ENCODE data around the gene FGD5.

FGD5 gene

DNA sequence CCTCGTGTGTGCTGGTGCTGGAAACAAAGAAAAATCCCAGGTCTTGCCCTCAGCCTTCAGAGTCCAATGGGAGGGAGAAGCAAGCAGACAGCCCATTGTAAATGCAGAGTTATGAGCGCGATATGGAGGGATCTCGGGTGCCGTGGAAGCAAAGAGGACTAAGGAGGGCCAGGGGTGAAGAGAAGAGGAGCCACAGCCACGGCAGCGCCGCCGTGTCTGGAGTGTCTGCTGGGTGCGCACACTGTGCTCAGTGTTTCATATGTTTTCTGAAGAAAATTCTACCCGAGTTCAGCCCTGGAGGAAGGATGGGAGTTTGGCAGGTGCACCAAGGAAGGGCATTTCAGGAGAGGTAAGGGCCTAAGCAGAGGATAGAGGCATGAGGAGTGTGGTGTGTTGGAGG, 92.9 kb downstream of the FGD5 start:
- Histone ChIP-seq H3K9me3 (ENCODE audit: control insufficient read depth, low read length) (no peaks in the 10 kb centered on the region), H3K27me3 (ENCODE audit: control insufficient read depth, insufficient read depth, low read length) (no peaks in the 10 kb centered on the region), H3K4me3 (ENCODE audit: low read length) (no peak overlapping the region), H3K4me1 (ENCODE audit: control insufficient read depth, insufficient read depth, low read length) (peaks cover 16% of the 10 kb centered on the region), H3K9ac (ENCODE audit: low read length) (no peak overlapping the region), H3K36me3 (ENCODE audit: control insufficient read depth, insufficient read depth, low read length) (no peaks in the 10 kb centered on the region)

DNA sequence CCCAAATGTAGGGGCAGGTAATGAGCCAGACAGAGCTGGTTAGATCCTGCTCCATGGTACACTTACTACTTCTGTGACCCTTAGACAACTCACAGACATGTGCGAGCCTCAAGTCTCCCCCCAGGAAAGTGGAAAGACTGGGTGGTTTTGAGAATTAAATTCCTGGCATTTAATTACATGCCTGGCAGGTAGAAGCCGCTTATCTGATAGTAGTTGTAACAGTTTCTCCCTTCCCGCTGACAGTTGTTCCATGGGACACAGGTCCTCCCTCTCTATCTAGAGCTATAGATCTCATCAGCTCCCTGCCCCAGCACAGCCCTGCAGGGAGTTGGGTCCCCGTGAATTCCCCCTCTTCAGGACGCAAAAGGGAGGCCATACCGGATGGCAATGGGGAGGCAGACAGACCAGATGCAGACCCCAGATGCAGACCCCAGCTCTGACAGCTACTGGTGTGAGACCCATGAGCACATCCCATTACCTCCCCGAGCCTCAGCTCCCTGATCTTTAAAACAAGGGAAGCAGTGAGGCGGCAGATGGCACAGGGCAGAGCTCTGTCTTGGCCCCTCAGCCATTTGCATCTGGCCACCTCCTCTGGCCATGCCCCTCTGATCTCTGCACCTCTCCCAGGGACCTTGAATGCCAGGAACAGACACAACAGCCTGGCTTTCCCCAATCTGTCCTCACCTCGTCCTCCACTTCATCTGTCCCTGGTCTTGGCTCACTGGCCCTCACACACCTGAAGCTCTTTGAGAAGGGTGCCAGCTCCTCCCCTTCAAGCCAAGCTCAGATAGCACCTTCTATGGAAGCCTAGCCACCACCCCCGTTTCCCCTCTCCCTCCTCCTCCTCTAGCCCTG, 94.5 kb downstream of the FGD5 start:
- Histone ChIP-seq H3K9ac (ENCODE audit: low read length) (no peak overlapping the region), H3K27me3 (ENCODE audit: control insufficient read depth, insufficient read depth, low read length) (no peaks in the 10 kb centered on the region), H3K4me3 (ENCODE audit: low read length) (no peak overlapping the region), H3K9me3 (ENCODE audit: control insufficient read depth, low read length) (no peaks in the 10 kb centered on the region), H3K36me3 (ENCODE audit: control insufficient read depth, insufficient read depth, low read length) (no peaks in the 10 kb centered on the region), H3K4me1 (ENCODE audit: control insufficient read depth, insufficient read depth, low read length) (no peaks in the 10 kb centered on the region)

DNA sequence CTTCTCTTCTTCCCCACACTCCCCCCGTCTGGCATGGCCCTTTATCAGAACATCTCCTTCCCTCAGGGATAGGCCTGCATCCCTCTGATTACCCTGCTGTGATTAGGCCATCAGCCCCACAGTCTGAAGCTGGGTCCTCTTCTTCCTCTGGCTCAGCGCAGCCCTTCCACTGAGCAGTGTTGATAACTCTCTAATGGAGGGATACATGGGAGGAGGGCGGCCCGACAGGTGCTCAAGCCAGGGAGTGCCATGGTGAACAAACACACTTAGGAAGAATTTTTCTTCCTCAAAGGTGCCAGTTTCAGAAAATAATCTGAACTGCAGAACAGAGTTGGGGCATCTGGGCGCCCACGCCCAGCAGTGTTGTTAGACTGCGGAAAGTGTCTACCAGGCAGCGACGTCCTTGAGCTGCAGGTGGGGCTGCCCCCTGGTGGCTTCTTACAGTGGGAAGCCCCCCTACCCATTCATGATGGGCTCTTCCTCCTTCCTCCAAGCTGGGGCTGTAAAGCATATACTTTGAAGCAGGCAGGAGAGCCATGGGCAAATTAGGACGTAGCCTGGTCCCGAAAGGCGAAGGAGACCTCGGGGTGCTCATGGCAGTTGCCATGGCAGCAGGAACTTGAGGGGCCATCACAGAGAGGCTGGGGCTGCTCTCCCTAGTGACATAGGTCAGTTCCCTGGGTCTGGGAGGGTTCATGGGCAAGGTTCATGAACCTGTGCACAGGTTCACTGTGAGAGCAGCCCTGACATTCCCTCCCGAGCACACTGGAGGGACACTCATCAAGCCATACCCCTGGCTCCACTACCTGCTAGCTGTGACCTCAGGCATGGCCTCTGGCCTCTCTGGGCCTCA, 95.4 kb downstream of the FGD5 start:
- Histone ChIP-seq H3K9me3 (ENCODE audit: control insufficient read depth, low read length) (no peaks in the 10 kb centered on the region), H3K27me3 (ENCODE audit: control insufficient read depth, insufficient read depth, low read length) (no peaks in the 10 kb centered on the region), H3K4me1 (ENCODE audit: control insufficient read depth, insufficient read depth, low read length) (no peaks in the 10 kb centered on the region), H3K9ac (ENCODE audit: low read length) (no peak overlapping the region), H3K36me3 (ENCODE audit: control insufficient read depth, insufficient read depth, low read length) (no peaks in the 10 kb centered on the region), H3K4me3 (ENCODE audit: low read length) (no peak overlapping the region)

DNA sequence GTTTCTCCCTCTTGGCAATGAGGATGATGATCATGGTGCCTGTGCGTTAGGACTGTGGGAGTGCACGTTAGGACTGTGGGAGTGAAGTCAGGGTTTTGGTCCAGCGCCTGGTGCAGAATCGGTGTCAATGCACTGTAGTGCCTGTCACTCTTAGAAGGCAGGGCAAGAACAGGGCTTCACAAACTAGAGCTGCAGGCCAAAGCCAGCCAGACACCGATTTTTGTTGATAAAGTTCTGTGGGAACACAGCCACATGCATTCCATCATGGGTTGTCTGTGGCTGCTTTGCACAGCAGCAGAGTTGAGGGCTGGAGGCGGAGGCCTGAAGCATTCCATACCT, 96.0 kb downstream of the FGD5 start:
- Histone ChIP-seq H3K4me3 (ENCODE audit: low read length) (no peak overlapping the region), H3K9me3 (ENCODE audit: control insufficient read depth, low read length) (no peaks in the 10 kb centered on the region), H3K36me3 (ENCODE audit: control insufficient read depth, insufficient read depth, low read length) (no peaks in the 10 kb centered on the region), H3K9ac (ENCODE audit: low read length) (no peak overlapping the region), H3K27me3 (ENCODE audit: control insufficient read depth, insufficient read depth, low read length) (no peaks in the 10 kb centered on the region), H3K4me1 (ENCODE audit: control insufficient read depth, insufficient read depth, low read length) (no peaks in the 10 kb centered on the region)

DNA sequence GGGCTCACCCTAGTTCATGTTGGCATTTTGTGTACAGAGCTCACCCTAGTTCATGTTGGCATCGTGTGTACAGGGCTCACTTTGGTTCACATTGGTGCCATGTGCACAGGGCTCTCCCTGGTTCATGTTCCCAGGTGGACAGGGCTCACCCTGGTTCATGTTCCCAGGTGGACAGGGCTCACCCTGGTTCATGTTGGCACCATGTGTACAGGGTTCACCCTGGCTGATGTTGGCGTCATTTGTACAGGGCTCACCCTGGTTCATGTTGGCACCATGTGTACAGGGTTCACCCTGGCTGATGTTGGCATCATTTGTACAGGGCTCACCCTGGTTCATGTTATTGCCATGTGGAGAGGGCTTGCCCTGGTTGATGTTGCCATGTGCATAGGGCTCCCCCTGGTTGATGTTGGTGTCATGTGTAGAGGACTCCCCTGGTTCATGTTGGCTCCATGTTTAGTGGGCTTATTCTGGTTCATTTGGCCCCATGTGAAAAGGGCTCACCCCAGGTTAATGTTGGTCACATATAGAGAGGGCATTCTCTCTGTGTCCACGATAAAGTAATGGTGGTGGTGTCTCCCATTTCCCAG, 97.0 kb downstream of the FGD5 start:
- H3K9ac ChIP-seq (ENCODE audit: low read length), result no peak overlapping the region
- no peaks in the 10 kb centered on the region for H3K27me3 ChIP-seq (ENCODE audit: control insufficient read depth, insufficient read depth, low read length)
- no peaks in the 10 kb centered on the region for H3K4me1 ChIP-seq (ENCODE audit: control insufficient read depth, insufficient read depth, low read length)
- H3K36me3 ChIP-seq (ENCODE audit: control insufficient read depth, insufficient read depth, low read length), result no peaks in the 10 kb centered on the region
- no peak overlapping the region for H3K4me3 ChIP-seq (ENCODE audit: low read length)
- H3K9me3 ChIP-seq (ENCODE audit: control insufficient read depth, low read length), result no peaks in the 10 kb centered on the region

DNA sequence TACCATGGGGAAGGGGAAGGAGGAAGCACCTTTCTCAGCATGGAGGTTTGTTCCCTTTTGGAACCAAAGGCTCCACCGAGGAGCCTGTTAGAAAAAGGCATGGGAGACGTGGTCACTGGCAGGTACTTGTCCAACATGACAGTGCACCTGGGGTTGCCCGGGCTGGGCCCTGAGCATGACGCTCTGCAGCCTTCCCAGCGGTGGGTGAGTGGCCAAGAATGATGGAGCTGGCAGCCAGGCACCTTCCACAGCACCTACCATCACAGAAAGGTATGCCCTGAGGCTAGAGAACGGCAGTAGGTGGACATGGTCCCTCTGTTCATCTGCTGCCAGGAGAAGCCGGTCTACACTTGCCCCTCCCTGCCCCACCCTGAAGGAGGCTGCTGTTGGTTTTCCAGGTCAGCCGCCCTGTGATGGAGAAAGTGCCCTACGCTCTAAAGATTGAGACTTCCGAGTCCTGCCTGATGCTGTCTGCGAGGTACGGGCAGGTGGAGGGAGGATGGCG, 99.6 kb downstream of the FGD5 start:
- Histone ChIP-seq H3K4me1 (ENCODE audit: control insufficient read depth, insufficient read depth, low read length) (no peaks in the 10 kb centered on the region), H3K27me3 (ENCODE audit: control insufficient read depth, insufficient read depth, low read length) (no peaks in the 10 kb centered on the region), H3K36me3 (ENCODE audit: control insufficient read depth, insufficient read depth, low read length) (no peaks in the 10 kb centered on the region), H3K4me3 (ENCODE audit: low read length) (no peak overlapping the region), H3K9me3 (ENCODE audit: control insufficient read depth, low read length) (no peaks in the 10 kb centered on the region), H3K9ac (ENCODE audit: low read length) (no peak overlapping the region)

DNA sequence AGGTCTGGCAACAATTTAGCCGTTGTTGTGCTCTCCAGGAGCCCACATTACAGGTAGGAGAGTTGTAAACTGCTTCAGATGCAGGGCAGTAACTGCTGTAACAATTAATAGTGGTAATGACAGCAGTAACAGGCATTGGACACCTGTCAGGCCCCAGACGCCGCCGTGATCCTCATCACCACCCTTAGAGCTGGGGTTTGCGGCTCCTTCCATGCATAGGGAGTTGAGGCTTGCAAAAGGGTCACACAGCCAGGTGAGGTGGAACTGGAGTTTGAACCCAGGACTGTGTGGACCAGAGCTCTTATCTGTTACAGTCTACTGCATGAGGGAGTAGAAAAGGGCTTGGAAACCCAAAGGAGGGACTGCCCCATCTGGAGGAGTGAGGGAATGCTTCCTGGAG, 101.8 kb downstream of the FGD5 start:
- Histone ChIP-seq H3K27me3 (ENCODE audit: control insufficient read depth, insufficient read depth, low read length) (no peaks in the 10 kb centered on the region), H3K4me1 (ENCODE audit: control insufficient read depth, insufficient read depth, low read length) (no peaks in the 10 kb centered on the region), H3K9me3 (ENCODE audit: control insufficient read depth, low read length) (no peaks in the 10 kb centered on the region), H3K9ac (ENCODE audit: low read length) (no peak overlapping the region), H3K4me3 (ENCODE audit: low read length) (no peak overlapping the region), H3K36me3 (ENCODE audit: control insufficient read depth, insufficient read depth, low read length) (no peaks in the 10 kb centered on the region)

DNA sequence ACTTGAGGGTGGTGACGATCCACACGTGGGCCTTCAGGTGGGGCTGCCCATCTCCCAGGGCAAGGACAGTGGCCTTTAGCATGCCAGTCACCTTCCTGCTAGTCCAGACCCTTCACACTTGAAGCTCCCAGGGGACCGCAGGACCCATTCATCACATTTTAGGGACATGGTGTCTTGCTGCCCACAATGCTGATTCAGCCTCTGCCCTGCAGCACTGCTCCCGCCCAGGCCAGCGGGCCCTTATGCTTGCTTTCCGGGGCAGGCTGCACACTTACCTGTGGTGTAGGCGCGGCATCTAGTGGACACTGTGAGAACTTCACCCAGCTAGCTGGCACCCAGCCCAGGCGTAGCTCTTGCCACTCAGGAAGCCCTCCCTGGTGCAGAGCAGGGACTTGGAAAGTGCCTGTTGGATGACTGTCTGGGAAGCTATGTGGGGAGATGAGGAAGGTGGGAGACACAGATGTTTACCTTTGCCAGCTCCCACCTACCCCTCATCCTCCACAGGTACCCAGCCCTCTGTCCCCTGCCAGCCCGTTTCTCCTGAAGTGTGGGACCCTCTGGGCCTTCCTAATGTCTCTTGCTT, 102.4 kb downstream of the FGD5 start:
- H3K4me1 ChIP-seq (ENCODE audit: control insufficient read depth, insufficient read depth, low read length), result no peaks in the 10 kb centered on the region
- no peak overlapping the region for H3K4me3 ChIP-seq (ENCODE audit: low read length)
- H3K27me3 ChIP-seq (ENCODE audit: control insufficient read depth, insufficient read depth, low read length), result no peaks in the 10 kb centered on the region
- H3K9ac ChIP-seq (ENCODE audit: low read length), result no peak overlapping the region
- H3K36me3 ChIP-seq (ENCODE audit: control insufficient read depth, insufficient read depth, low read length), result no peaks in the 10 kb centered on the region
- H3K9me3 ChIP-seq (ENCODE audit: control insufficient read depth, low read length), result no peaks in the 10 kb centered on the region

DNA sequence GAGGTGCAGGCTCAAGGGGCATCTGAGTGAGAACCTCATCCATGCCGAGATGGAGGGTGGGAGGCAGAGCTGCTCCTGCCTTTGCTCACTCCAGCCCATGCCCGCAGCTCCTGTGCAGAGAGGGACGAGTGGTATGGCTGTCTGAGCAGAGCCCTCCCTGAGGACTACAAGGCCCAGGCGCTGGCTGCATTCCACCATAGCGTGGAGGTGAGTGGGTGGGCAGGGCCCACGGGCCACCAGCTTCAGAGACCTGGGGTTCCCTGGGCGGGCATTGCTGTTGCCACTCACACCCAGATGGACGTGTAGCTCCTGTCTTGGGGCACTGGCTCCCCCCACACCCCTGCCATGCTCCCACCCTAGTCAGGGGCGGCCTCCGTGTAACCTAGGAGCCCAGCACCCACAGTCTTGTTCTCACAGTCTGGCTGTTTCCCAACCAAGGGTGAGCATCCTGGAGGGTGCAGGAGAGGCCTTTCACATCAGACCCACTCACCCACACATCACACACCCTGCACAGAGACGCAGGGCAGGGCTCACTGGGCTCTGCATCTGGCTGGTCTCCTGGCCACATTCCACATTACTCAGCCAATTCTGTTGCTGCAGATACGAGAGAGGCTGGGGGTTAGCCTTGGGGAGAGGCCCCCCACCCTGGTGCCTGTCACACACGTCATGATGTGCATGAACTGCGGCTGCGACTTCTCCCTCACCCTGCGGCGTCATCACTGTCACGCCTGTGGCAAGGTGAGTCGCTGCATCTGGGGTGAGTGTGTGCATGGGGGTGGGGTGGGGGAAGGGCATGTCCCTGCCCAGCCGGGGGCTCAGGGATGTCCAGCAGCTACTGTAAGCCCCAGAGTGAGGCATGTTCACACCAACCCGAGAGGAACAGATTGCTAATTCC, 103.3 kb downstream of the FGD5 start:
- no peak overlapping the region for H3K9ac ChIP-seq (ENCODE audit: low read length)
- H3K4me3 ChIP-seq (ENCODE audit: low read length), result no peak overlapping the region
- H3K36me3 ChIP-seq (ENCODE audit: control insufficient read depth, insufficient read depth, low read length), result no peaks in the 10 kb centered on the region
- no peaks in the 10 kb centered on the region for H3K9me3 ChIP-seq (ENCODE audit: control insufficient read depth, low read length)
- H3K27me3 ChIP-seq (ENCODE audit: control insufficient read depth, insufficient read depth, low read length), result no peaks in the 10 kb centered on the region
- H3K4me1 ChIP-seq (ENCODE audit: control insufficient read depth, insufficient read depth, low read length), result no peaks in the 10 kb centered on the region

DNA sequence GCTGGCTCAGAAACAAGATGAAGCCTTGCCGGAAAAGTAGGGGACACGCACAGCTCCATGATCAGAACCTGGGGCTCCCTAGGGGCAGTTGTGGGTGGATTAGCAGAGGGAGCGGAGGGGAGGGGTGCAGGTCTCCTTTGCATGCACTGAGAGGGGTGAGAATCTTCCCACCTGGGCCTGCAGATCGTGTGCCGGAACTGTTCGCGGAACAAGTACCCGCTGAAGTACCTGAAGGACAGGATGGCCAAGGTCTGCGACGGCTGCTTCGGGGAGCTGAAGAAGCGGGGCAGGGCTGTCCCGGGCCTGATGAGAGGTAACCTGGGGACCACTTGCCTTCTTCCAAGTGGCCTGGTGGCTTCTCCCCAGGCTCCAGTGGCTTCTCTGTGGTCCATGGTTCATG, 104.1 kb downstream of the FGD5 start:
- Histone ChIP-seq H3K9me3 (ENCODE audit: control insufficient read depth, low read length) (no peaks in the 10 kb centered on the region), H3K4me1 (ENCODE audit: control insufficient read depth, insufficient read depth, low read length) (no peaks in the 10 kb centered on the region), H3K9ac (ENCODE audit: low read length) (no peak overlapping the region), H3K36me3 (ENCODE audit: control insufficient read depth, insufficient read depth, low read length) (no peaks in the 10 kb centered on the region), H3K4me3 (ENCODE audit: low read length) (no peak overlapping the region), H3K27me3 (ENCODE audit: control insufficient read depth, insufficient read depth, low read length) (no peaks in the 10 kb centered on the region)

DNA sequence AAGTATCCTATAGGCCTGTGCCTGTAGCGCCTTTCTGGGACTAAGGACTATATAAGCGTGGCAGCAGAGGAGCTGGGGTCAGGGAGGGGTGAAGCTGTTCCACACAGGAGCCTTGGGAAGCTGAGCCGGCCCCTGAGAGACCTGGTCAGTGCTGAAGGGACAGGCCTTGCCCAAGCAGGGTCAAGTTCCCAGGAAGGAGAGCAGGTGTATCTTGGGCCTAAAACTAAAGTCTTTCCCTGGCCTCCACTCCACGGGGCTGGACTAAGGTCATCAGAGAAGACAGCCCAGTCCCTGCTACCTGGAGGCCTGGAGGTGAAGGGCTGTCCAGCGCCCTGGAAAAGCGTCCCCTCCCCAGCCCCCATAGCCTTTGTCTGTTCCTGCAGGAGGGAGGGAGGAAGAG, 104.7 kb downstream of the FGD5 start:
- Histone ChIP-seq H3K36me3 (ENCODE audit: control insufficient read depth, insufficient read depth, low read length) (no peaks in the 10 kb centered on the region), H3K4me1 (ENCODE audit: control insufficient read depth, insufficient read depth, low read length) (no peaks in the 10 kb centered on the region), H3K27me3 (ENCODE audit: control insufficient read depth, insufficient read depth, low read length) (no peaks in the 10 kb centered on the region), H3K4me3 (ENCODE audit: low read length) (no peak overlapping the region), H3K9me3 (ENCODE audit: control insufficient read depth, low read length) (no peaks in the 10 kb centered on the region), H3K9ac (ENCODE audit: low read length) (no peak overlapping the region)

All from mucosa of stomach (tissue), 1 donor.